ENCODE results near the gene GOLGA6L10.
"Not testable (repeated sequence)": the region's sequence is repeated elsewhere in the genome, so short reads cannot be mapped to it uniquely, and the experiment has no call there.

- TF ChIP-seq CTCF, POLR2A (IDR thresholded peaks at IDR 0.05): not testable (repeated sequence)
These were observed 31.0 kb downstream of the GOLGA6L10 start for GRCh38 chr15:82318281-82318680.
